Caki2 (cell line): ENCODE results near the gene KDM1B. TPM values are rescaled to one million over a fixed set of nuclear protein-coding genes. Genes with fewer than 3 reads are reported as not detected.

Experiments
- DNase-seq: peaks from one replicate; pipeline ENCODE4 v3.0.0-alpha.2; 2015; ENCODE audit warnings: low read depth
- in situ Hi-C: cut with HindIII; loops from 2 replicates; pipeline ENCODE4 v1.10.0; 2016; ENCODE audit warnings: low sequenced_read_pairs, low pct_unique_long_range_greater_than_20kb, mixed read lengths
- total RNA-seq: library from RNA; depleted of rRNA; stranded (reverse); fragments of >200 nt; shearing (Covaris generic); gene quantifications from 2 replicates; pipeline ENCODE4 v1.2.3, GENCODE V29; 2014; ENCODE audit warnings: low replicate concordance; rRNA removed

The KDM1B gene
- total RNA-seq, 1 experiment from 2014 or later, result 11.6 TPM

GRCh38 chr6:18268066-18268465 lies 112.8 kb downstream of the KDM1B start:
- DNase-seq, result no peak
- in situ Hi-C loops, result no loop called here

- in situ Hi-C loops, result no loop called here
Observed at GRCh38 chr6:18269253-18269652, 114.0 kb downstream of the KDM1B start.

GRCh38 chr6:18269717-18270116 lies 114.5 kb downstream of the KDM1B start:
- in situ Hi-C loops, result no loop called here

More at GRCh38 chr6:18269253-18269652, 114.0 kb downstream of the KDM1B start:
- no peak for DNase-seq

GRCh38 chr6:18270216-18270615 lies 115.0 kb downstream of the KDM1B start:
- in situ Hi-C loops, result no loop called here
- no peak for DNase-seq

More at GRCh38 chr6:18269717-18270116, 114.5 kb downstream of the KDM1B start:
- no peak for DNase-seq

Other genes with a start within 250 kb of the KDM1B start
- 23.7 and 26.4 TPM in 2 replicates for gene KIF13A, start 167.8 kb upstream of the KDM1B start, total RNA-seq
- gene NHLRC1, start 32.7 kb upstream of the KDM1B start, total RNA-seq, result 1.1 and 2.5 TPM in 2 replicates
- gene TPMT, start 345 bp upstream of the KDM1B start, total RNA-seq, result 11.7 and 14.0 TPM in 2 replicates
- 153 and 164 TPM in 2 replicates for gene DEK, start 109.1 kb downstream of the KDM1B start, total RNA-seq
- 30.7 and 37.7 TPM in 2 replicates for gene RNF144B, start 231.9 kb downstream of the KDM1B start, total RNA-seq